ENCODE results near the gene MUC12. TPM values are rescaled to one million over a fixed set of nuclear protein-coding genes. Genes with fewer than 3 reads are reported as not detected.

MUC12 gene
- polyA plus RNA-seq, 1 donor (not counting 4 experiments of a cell fraction or from before 2014, with no cell fraction given): 0.24 TPM

- Histone ChIP-seq H3K9me1 (ENCODE audit: control insufficient read depth, extremely low read depth, insufficient read depth, low read length) (no peaks in the 10 kb centered on the region), H3K4me2 (ENCODE audit: control insufficient read depth, extremely low read depth, insufficient read depth, low read depth, low read length) (no peak overlapping the region), H3K79me2 (ENCODE audit: control insufficient read depth, insufficient read depth, low read length) (no peaks in the 10 kb centered on the region), H3K9ac (ENCODE audit: control insufficient read depth, extremely low read depth, insufficient read depth, low read length) (no peak overlapping the region), H3K9me3 (ENCODE audit: control insufficient read depth, low read depth, low read length) (no peaks in the 10 kb centered on the region), H3K27me3 (ENCODE audit: control insufficient read depth, extremely low read depth, insufficient read depth, low read length) (peaks cover 6% of the 10 kb centered on the region), H4K20me1 (ENCODE audit: control insufficient read depth, extremely low read depth, insufficient read depth, low read length) (no peaks in the 10 kb centered on the region), H3K4me3 (ENCODE audit: control insufficient read depth in 2 of 3, extremely low read depth in 1 of 3, insufficient read depth in 2 of 3, low read depth in 1 of 3, low read length in 3 of 3) (no peak overlapping the region), H3K36me3 (ENCODE audit: control insufficient read depth in 2 of 2, extremely low read depth in 1 of 2, insufficient read depth in 2 of 2, low read length in 2 of 2) (no peaks in the 10 kb centered on the region), H3K27ac (ENCODE audit: control insufficient read depth, insufficient read depth, low read length) (no peak overlapping the region), H3K4me1 (ENCODE audit: control insufficient read depth, extremely low read depth, insufficient read depth, low read length) (no peaks in the 10 kb centered on the region), H2AFZ (ENCODE audit: control insufficient read depth, low read length) (no peak overlapping the region)
- TF ChIP-seq EZH2 (IDR thresholded peaks at IDR 0.05; ENCODE audit: low read length): no peak
- no peak for TF ChIP-seq CTCF (optimal IDR thresholded peaks at IDR 0.05 in 1 of 3, IDR thresholded peaks at IDR 0.05 in 1 of 3, conservative IDR thresholded peaks at IDR 0.05 in 1 of 3; ENCODE audit: extremely low read depth in 1 of 3, insufficient read depth in 2 of 3, low read length in 3 of 3)
- dilution Hi-C loops (cut with MboI; ENCODE audit: extremely low pct_ligation_motif_present, low sequenced_read_pairs): no loop called here
- DNase-seq (ENCODE audit: low read depth, low spot score): no peak
- FAIRE-seq: no peak
Observed at GRCh38 chr7:100959894-100960293, 9.5 kb upstream of the MUC12 start.

- dilution Hi-C loops (cut with MboI; ENCODE audit: extremely low pct_ligation_motif_present, low sequenced_read_pairs): no loop called here
- no peak for FAIRE-seq
- no peaks in the 10 kb centered on the region for H3K4me1 ChIP-seq (ENCODE audit: control insufficient read depth, extremely low read depth, insufficient read depth, low read length)
- H4K20me1 ChIP-seq (ENCODE audit: control insufficient read depth, extremely low read depth, insufficient read depth, low read length): no peaks in the 10 kb centered on the region
- H3K36me3 ChIP-seq (ENCODE audit: control insufficient read depth in 2 of 2, extremely low read depth in 1 of 2, insufficient read depth in 2 of 2, low read length in 2 of 2): no peaks in the 10 kb centered on the region
- no peak overlapping the region for H3K4me3 ChIP-seq (ENCODE audit: control insufficient read depth in 2 of 3, extremely low read depth in 1 of 3, insufficient read depth in 2 of 3, low read depth in 1 of 3, low read length in 3 of 3)
- no peak overlapping the region for H3K27ac ChIP-seq (ENCODE audit: control insufficient read depth, insufficient read depth, low read length)
- no peak overlapping the region for H3K9ac ChIP-seq (ENCODE audit: control insufficient read depth, extremely low read depth, insufficient read depth, low read length)
- DNase-seq (ENCODE audit: low read depth, low spot score): no peak
- H3K4me2 ChIP-seq (ENCODE audit: control insufficient read depth, extremely low read depth, insufficient read depth, low read depth, low read length): no peak overlapping the region
- H3K79me2 ChIP-seq (ENCODE audit: control insufficient read depth, insufficient read depth, low read length): no peaks in the 10 kb centered on the region
- H3K9me1 ChIP-seq (ENCODE audit: control insufficient read depth, extremely low read depth, insufficient read depth, low read length): no peaks in the 10 kb centered on the region
- TF ChIP-seq CTCF (optimal IDR thresholded peaks at IDR 0.05 in 1 of 3, IDR thresholded peaks at IDR 0.05 in 1 of 3, conservative IDR thresholded peaks at IDR 0.05 in 1 of 3; ENCODE audit: extremely low read depth in 1 of 3, insufficient read depth in 2 of 3, low read length in 3 of 3) (no peak), EZH2 (IDR thresholded peaks at IDR 0.05; ENCODE audit: low read length) (no peak)
- H2AFZ ChIP-seq (ENCODE audit: control insufficient read depth, low read length): no peak overlapping the region
- H3K27me3 ChIP-seq (ENCODE audit: control insufficient read depth, extremely low read depth, insufficient read depth, low read length): peaks cover 29% of the 10 kb centered on the region
- H3K9me3 ChIP-seq (ENCODE audit: control insufficient read depth, low read depth, low read length): no peaks in the 10 kb centered on the region
Observed at GRCh38 chr7:100962537-100962936, 6.8 kb upstream of the MUC12 start.

Measured in keratinocyte (primary cell).